Neuronal stem cell (in vitro differentiated cells): Measurements from ENCODE around the gene RARG.

Experiments
- DNase-seq: peaks from one replicate; pipeline ENCODE4 v3.0.0-alpha.2; 2013; ENCODE audit warnings: low spot score
- H2AFZ ChIP-seq: one replicate; pipeline ENCODE4 v1.6.1; 2013; ENCODE audit warnings: mild to moderate bottlenecking, low read length, inconsistent platforms
- H2AK5ac ChIP-seq: 2 replicates; pipeline ENCODE4 v1.6.1; 2013; ENCODE audit warnings: low read depth, mild to moderate bottlenecking, inconsistent platforms, low read length, moderate library complexity, mixed read lengths
- H2BK120ac ChIP-seq: 2 replicates; pipeline ENCODE4 v1.6.1; 2013; ENCODE audit warnings: low read depth, mild to moderate bottlenecking, inconsistent platforms, low read length, moderate library complexity, mixed read lengths
- H2BK12ac ChIP-seq: one replicate; pipeline ENCODE4 v1.6.1; 2013; ENCODE audit warnings: low read length, inconsistent platforms
- H2BK15ac ChIP-seq: 2 replicates; pipeline ENCODE4 v1.6.1; 2013; ENCODE audit warnings: mild to moderate bottlenecking, low read length, inconsistent platforms, mixed read lengths
- H2BK5ac ChIP-seq: one replicate; pipeline ENCODE4 v1.6.1; 2013; ENCODE audit warnings: inconsistent platforms, mild to moderate bottlenecking, low read length, moderate library complexity
- H3K14ac ChIP-seq: one replicate; pipeline ENCODE4 v1.6.1; 2013; ENCODE audit warnings: low read length, inconsistent platforms
- H3K18ac ChIP-seq: 2 replicates; pipeline ENCODE4 v1.6.1; 2013; ENCODE audit warnings: low read length, inconsistent platforms
- H3K23ac ChIP-seq: 2 replicates; pipeline ENCODE4 v1.6.1; 2013; ENCODE audit warnings: low read depth, mild to moderate bottlenecking, mixed read lengths, low read length, inconsistent platforms; ENCODE audit not compliant: poor library complexity
- H3K27ac ChIP-seq: replicated peaks from 3 replicates; pipeline ENCODE4 v1.5.1; 2013; ENCODE audit warnings: low read length, inconsistent platforms
- H3K27me3 ChIP-seq, 3 experiments: 2 replicates each; pipeline ENCODE4 v1.6.1; 2013; ENCODE audit warnings: low read length in 3 of 3, mild to moderate bottlenecking in 2 of 3, inconsistent platforms in 1 of 3, low read depth in 1 of 3, mixed read lengths in 1 of 3, moderate library complexity in 1 of 3; ENCODE audit not compliant: control insufficient read depth in 3 of 3, insufficient read depth in 3 of 3
- H3K36me3 ChIP-seq, 2 donors: replicated peaks in 1 of 2; 2 replicates each; pipeline ENCODE4 v1.6.1; 2013; ENCODE audit warnings: low read length in 2 of 2; ENCODE audit not compliant: control insufficient read depth in 2 of 2, insufficient read depth in 2 of 2
- H3K4ac ChIP-seq: 2 replicates; pipeline ENCODE4 v1.6.1; 2013; ENCODE audit warnings: inconsistent platforms, mild to moderate bottlenecking, low read length, moderate library complexity
- H3K4me1 ChIP-seq, 2 donors: 1 replicate in 1 of 2; 2 replicates in 1 of 2; pipeline ENCODE4 v1.6.1; 2013; ENCODE audit warnings: low read length in 2 of 2, low read depth in 1 of 2; ENCODE audit not compliant: control insufficient read depth in 2 of 2, insufficient read depth in 1 of 2
- H3K4me2 ChIP-seq: one replicate; pipeline ENCODE4 v1.6.1; 2013; ENCODE audit warnings: mild to moderate bottlenecking, low read length, inconsistent platforms; ENCODE audit not compliant: insufficient read depth, poor library complexity, severe bottlenecking
- H3K4me3 ChIP-seq, 2 donors: 2 replicates each; pipeline ENCODE4 v1.5.1; 2013; ENCODE audit warnings: low read length in 2 of 2, mild to moderate bottlenecking in 2 of 2, inconsistent platforms in 1 of 2, moderate library complexity in 1 of 2
- H3K79me1 ChIP-seq: one replicate; pipeline ENCODE4 v1.6.1; 2013; ENCODE audit warnings: low read depth, mild to moderate bottlenecking, inconsistent platforms, low read length, moderate library complexity
- H3K9ac ChIP-seq: one replicate; pipeline ENCODE4 v1.6.1; 2013; ENCODE audit warnings: mild to moderate bottlenecking, low read depth, low read length, inconsistent platforms; ENCODE audit not compliant: poor library complexity
- H3K9me3 ChIP-seq, 2 donors: replicated peaks in 1 of 2; 2 replicates each; pipeline versions ENCODE3 to v1.6.1; 2013; ENCODE audit warnings: low read length in 2 of 2, mild to moderate bottlenecking in 2 of 2, inconsistent platforms in 1 of 2, low read depth in 1 of 2, mixed read lengths in 1 of 2, moderate library complexity in 1 of 2; ENCODE audit not compliant: control insufficient read depth in 2 of 2, insufficient read depth in 1 of 2
- H4K8ac ChIP-seq: one replicate; pipeline ENCODE4 v1.6.1; 2013; ENCODE audit warnings: low read depth, mild to moderate bottlenecking, inconsistent platforms, low read length, moderate library complexity
- H4K91ac ChIP-seq: one replicate; pipeline ENCODE4 v1.6.1; 2013; ENCODE audit warnings: low read length, low read depth, mild to moderate bottlenecking, inconsistent platforms; ENCODE audit not compliant: poor library complexity
- WGBS, 2 donors: extraction: QIAGEN DNeasy Blood & Tissue Kit; methylation state at CpG; one replicate each; pipeline ENCODE4 v1.1.7; 2013; ENCODE audit warnings: missing lambda C conversion rate in 2 of 2, mixed read lengths in 1 of 2; ENCODE audit not compliant: insufficient read length in 2 of 2, insufficient replicate concordance in 1 of 2; ENCODE audit errors: extremely low coverage in 2 of 2; 5-methylcytosine and 5-hydroxymethylcytosine counted together

The RARG gene

DNA sequence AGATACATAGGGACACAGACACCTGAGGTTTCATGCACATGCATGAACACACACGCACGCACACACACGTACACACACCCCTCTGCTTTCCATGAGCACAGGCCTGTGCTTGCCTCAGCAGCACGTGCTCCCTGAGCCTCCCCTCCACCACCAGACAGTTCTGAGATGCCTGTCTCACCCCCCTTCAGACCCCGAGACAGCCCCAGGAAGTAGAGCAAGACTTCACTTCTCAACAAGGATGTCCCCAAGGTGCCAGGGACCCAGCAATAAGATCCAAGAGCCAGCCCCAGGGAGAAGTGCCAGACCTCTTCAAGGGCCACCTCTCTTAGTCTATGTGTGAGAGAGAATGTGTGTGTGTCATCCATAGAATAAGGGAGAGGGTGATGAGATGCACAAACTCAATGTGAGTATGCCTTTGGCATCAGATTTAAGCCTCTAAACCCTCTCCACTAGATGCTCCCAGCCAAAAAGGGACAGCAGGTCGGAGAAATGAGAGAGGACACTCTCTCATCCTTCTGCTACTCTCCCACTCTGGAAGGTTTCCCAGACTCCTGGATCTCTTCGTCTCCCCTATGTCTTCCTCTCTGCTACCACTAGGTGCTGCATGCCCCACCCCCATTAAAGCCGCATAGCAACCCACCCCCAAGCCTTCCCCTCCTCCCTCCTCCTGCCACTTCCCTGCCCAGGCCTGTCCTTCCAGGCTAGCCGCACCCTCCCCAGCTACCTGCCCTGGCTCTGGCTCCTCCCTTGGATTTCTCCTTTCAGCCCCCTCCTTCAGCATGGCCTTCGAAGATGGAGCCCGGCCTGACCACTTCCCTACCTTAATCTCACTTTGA, 7.7 kb downstream of the RARG start:
- no peak overlapping the region for H3K9ac ChIP-seq
- H3K4me3 ChIP-seq: no peak overlapping the region
- no peak overlapping the region for H4K8ac ChIP-seq
- peaks cover 37 to 43% of the 10 kb centered on the region in 2 donors for H3K4me1 ChIP-seq
- no peak for DNase-seq
- H3K18ac ChIP-seq: peak overlapping the region; percentile 84
- H3K23ac ChIP-seq: no peak overlapping the region
- peak overlapping the region; percentile 77 for H2BK12ac ChIP-seq
- H2AK5ac ChIP-seq: peak overlapping the region; percentile 53
- H3K4ac ChIP-seq: no peak overlapping the region
- H3K14ac ChIP-seq: no peak overlapping the region
- no peak overlapping the region for H2BK120ac ChIP-seq
- no peaks in the 10 kb centered on the region for H3K9me3 ChIP-seq
- H3K36me3 ChIP-seq: no peaks in the 10 kb centered on the region
- WGBS, 2 donors: no CpG with 5 or more reads among the region's 11 CpGs
- peak overlapping the region; percentile 41 for H2BK15ac ChIP-seq
- no peaks in the 10 kb centered on the region for H3K79me1 ChIP-seq
- peak overlapping the region; percentile 74 for H4K91ac ChIP-seq
- no peak overlapping the region for H3K27ac ChIP-seq
- peak overlapping the region; percentile 7 for H2BK5ac ChIP-seq
- peaks cover 4 to 29% (median 7%) of the 10 kb centered on the region in 3 experiments for H3K27me3 ChIP-seq
- H3K4me2 ChIP-seq: no peak overlapping the region
- H2AFZ ChIP-seq: peak overlapping the region; percentile 57

DNA sequence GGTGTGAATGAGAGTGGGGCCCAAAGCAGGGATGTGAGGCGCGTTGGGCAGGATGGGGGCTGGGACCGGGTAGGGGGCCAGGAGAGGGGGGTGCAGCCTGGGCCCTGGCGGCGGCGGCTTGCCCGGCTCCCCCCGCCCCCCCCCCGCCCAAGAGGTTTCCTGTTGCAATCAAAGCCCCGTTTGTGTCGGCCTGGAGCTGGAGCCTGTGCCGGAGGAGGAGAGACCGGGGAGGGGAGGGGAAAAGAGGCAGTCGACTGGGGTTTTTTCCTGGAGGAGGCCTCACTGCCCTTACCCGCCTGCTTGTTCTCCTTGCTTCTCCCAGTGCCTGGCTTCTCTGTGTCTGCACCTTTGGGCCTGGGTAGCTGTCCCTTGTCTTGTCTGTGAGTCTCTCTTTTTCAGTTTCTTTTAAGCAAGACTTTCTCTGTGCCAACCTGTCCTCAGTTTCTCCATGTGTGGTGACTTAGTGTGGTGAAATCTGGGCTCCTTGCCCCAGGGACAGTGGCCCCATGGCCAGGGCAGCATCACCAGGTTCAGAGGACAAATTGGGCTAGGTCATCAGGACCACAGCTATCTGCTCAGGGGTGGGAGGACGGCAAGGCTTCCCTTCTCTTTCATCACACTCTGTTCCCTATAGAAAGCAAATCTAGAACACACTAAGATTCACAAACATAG, 8.5 kb downstream of the RARG start:
- no peak overlapping the region for H3K14ac ChIP-seq
- peaks cover 41 to 47% of the 10 kb centered on the region in 2 donors for H3K4me1 ChIP-seq
- no peaks in the 10 kb centered on the region for H3K9me3 ChIP-seq
- no peak overlapping the region for H3K4me2 ChIP-seq
- no peaks in the 10 kb centered on the region for H3K36me3 ChIP-seq
- no CpG with 5 or more reads among the region's 16 CpGs for WGBS, 2 donors
- H2BK12ac ChIP-seq: no peak overlapping the region
- no peak overlapping the region for H3K4ac ChIP-seq
- no peak overlapping the region for H4K8ac ChIP-seq
- H2AK5ac ChIP-seq: peak overlapping the region; percentile 43
- peak overlapping the region; percentile 74 for H4K91ac ChIP-seq
- H3K9ac ChIP-seq: no peak overlapping the region
- H3K23ac ChIP-seq: peak overlapping the region; percentile 36
- DNase-seq: no peak
- peak overlapping the region; percentile 57 for H2AFZ ChIP-seq
- no peak overlapping the region for H3K4me3 ChIP-seq
- no peak overlapping the region for H2BK120ac ChIP-seq
- peaks cover 4 to 27% (median 13%) of the 10 kb centered on the region in 3 experiments for H3K27me3 ChIP-seq
- H2BK5ac ChIP-seq: no peak overlapping the region
- peak overlapping the region; percentile 93 for H3K18ac ChIP-seq
- no peaks in the 10 kb centered on the region for H3K79me1 ChIP-seq
- no peak overlapping the region for H3K27ac ChIP-seq
- peak overlapping the region; percentile 24 for H2BK15ac ChIP-seq

DNA sequence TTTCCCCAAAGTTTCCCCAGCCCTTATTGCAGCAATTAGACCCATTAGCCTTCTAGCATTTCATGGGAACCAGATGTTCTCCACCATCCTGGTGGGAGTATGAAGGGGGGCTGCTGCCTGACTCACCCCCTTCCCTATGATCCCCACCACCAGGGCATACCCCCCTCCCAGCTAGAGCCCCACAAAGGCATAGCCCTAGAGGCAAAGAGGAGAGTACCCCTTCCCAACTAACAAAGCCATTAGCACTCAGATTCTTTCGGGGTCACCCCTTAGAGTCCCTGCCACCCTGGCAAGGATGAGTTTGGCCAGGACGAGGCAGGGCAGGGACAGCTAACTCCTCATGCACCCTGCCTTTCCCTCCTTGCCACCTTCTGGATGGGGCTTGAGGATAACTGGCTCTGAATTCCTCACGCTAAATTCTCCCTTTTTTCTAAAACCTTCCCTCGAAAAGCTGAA, 9.2 kb downstream of the RARG start:
- Histone ChIP-seq H2BK120ac (no peak overlapping the region), H3K14ac (peak overlapping the region; percentile 71), H3K18ac (peak overlapping the region; percentile 91), H4K8ac (no peak overlapping the region), H3K36me3 (no peaks in the 10 kb centered on the region), H3K27me3 (peaks cover 4 to 27% (median 20%) of the 10 kb centered on the region in 3 experiments), H3K23ac (peak overlapping the region; percentile 36), H2BK15ac (peak overlapping the region; percentile 24), H3K27ac (no peak overlapping the region), H3K4me2 (no peak overlapping the region), H2BK12ac (peak overlapping the region; percentile 97), H2BK5ac (no peak overlapping the region), H3K4me1 (peaks cover 44 to 49% of the 10 kb centered on the region in 2 donors), H2AK5ac (peak overlapping the region; percentile 94), H3K9me3 (no peaks in the 10 kb centered on the region), H3K4me3 (no peak overlapping the region), H3K4ac (peak overlapping the region; percentile 19), H4K91ac (no peak overlapping the region), H2AFZ (peak overlapping the region; percentile 57), H3K9ac (peak overlapping the region; percentile 24), H3K79me1 (no peaks in the 10 kb centered on the region)
- no CpG with 5 or more reads among the region's 4 CpGs for WGBS, 2 donors
- DNase-seq: no peak
